Tibial nerve (tissue), 4 donors: ENCODE measurements around the gene CCDC24. TPM values are rescaled to one million over a fixed set of nuclear protein-coding genes. Genes with fewer than 3 reads are reported as not detected.

ENCODE experiments used
- DNase-seq, 2 donors: peaks; one replicate each; pipeline ENCODE4 v3.0.0-alpha.2; 2019; ENCODE audit warnings: low spot score in 2 of 2
- H3K27ac ChIP-seq, 4 donors: fragments of 200-600 bp; sonication (generic) in 3 of 4; one replicate each; pipeline ENCODE4 v1.5.1; 2017 to 2019; ENCODE audit warnings: mild to moderate bottlenecking in 1 of 4
- H3K27me3 ChIP-seq, 2 donors: fragments of 200-600 bp; sonication (generic) in 1 of 2; one replicate each; pipeline versions ENCODE4 v1.5.1 to v1.6.0; 2017 to 2019
- H3K36me3 ChIP-seq, 3 donors: fragments of 200-600 bp; sonication (generic); one replicate each; pipeline ENCODE4 v1.5.1; 2018 to 2019
- H3K4me1 ChIP-seq, 4 donors: fragments of 200-600 bp; sonication (generic) in 3 of 4; one replicate each; pipeline ENCODE4 v1.5.1; 2017 to 2019
- H3K4me3 ChIP-seq, 4 donors: fragments of 200-600 bp; sonication (generic) in 3 of 4; one replicate each; pipeline ENCODE4 v1.5.1; 2017 to 2019; ENCODE audit warnings: mild to moderate bottlenecking in 1 of 4, moderate library complexity in 1 of 4
- H3K9me3 ChIP-seq, 4 donors: fragments of 200-600 bp; sonication (generic) in 3 of 4; one replicate each; pipeline ENCODE4 v1.5.1; 2017 to 2019
- CTCF ChIP-seq, 5 experiments: fragments of 200-600 bp in 3 of 5; fragments of 450-650 bp in 2 of 5; sonication (generic) in 3 of 5; IDR thresholded peaks; one replicate each; pipeline ENCODE4 v1.5.1; 2016 to 2019; ENCODE audit warnings: antibody characterized with exemption in 5 of 5, mild to moderate bottlenecking in 3 of 5, moderate library complexity in 2 of 5
- EP300 ChIP-seq, 2 donors: sonication (generic); formaldehyde crosslinking; IDR thresholded peaks; one replicate each; pipeline ENCODE4 v1.6.1; 2017; ENCODE audit warnings: antibody characterized with exemption in 2 of 2, mild to moderate bottlenecking in 1 of 2
- POLR2A ChIP-seq, 2 donors: fragments of 450-650 bp; IDR thresholded peaks; one replicate each; pipeline ENCODE4 v1.6.1; 2017; ENCODE audit warnings: antibody characterized with exemption in 2 of 2, mild to moderate bottlenecking in 2 of 2, moderate library complexity in 2 of 2
- WGBS, 2 donors: methylation state at CpG; one replicate each; pipeline ENCODE4 v1.1.5; 2018; 5-methylcytosine and 5-hydroxymethylcytosine counted together
- total RNA-seq, 4 donors: library from RNA; depleted of rRNA; stranded (reverse); fragments of >200 nt; gene quantifications; one replicate each; pipeline ENCODE4 v1.1.0, GENCODE V29; 2016

The CCDC24 gene
- total RNA-seq, 4 donors from 2014 or later = 5.4 to 18.8 (median 8.9) TPM

GRCh38 chr1:43996733-43997115 is 5.3 kb downstream of the CCDC24 start:
- no peak for DNase-seq
- Histone ChIP-seq H3K4me3 (no peak overlapping the region), H3K27me3 (no peaks in the 10 kb centered on the region), H3K27ac (peak overlapping the region in 1 of 4 donors; percentile 27), H3K36me3 (peaks cover 0 to 15% (median 0%) of the 10 kb centered on the region in 3 donors), H3K4me1 (peaks cover 0 to 29% (median 9%) of the 10 kb centered on the region in 4 donors), H3K9me3 (no peaks in the 10 kb centered on the region)
- TF ChIP-seq POLR2A (IDR thresholded peaks at IDR 0.05) = no peak
- WGBS, 2 donors = 49 to 54% methylated on average over 6 of the region's 6 CpGs

GRCh38 chr1:43997295-43997999 is 6.0 kb downstream of the CCDC24 start:
- no peak for TF ChIP-seq POLR2A (IDR thresholded peaks at IDR 0.05)
- no peak for TF ChIP-seq EP300 (IDR thresholded peaks at IDR 0.05)
- no peak for DNase-seq
- 82 to 85% methylated on average over 13 to 19 of the region's 22 CpGs for WGBS, 2 donors
- Histone ChIP-seq H3K27ac (no peak overlapping the region), H3K4me3 (no peak overlapping the region), H3K9me3 (no peaks in the 10 kb centered on the region), H3K27me3 (no peaks in the 10 kb centered on the region), H3K4me1 (peaks cover 0 to 22% (median 6%) of the 10 kb centered on the region in 4 donors), H3K36me3 (peaks cover 0 to 22% (median 0%) of the 10 kb centered on the region in 3 donors)

DNA sequence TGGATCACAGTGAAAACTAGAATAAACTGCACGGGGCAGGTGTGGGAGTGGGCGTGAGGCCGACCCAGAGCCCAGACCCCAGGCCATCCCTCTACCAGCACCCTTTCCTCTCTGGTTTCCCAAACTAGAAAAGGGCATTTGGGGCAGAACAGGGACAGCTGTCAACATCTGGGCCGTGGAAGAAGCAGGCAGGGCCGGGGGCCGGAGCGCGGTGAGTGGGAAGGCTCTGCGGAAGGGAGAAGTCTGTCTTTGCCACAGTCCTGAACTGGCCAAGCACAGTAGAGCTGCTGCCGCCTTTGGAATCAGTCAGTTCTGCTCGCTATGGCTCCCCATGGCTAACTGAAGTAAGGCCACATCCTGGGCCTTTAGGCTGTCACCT is 6.6 kb downstream of the CCDC24 start:
- Histone ChIP-seq H3K4me1 (peaks cover 0 to 19% (median 5%) of the 10 kb centered on the region in 4 donors), H3K27ac (no peak overlapping the region), H3K9me3 (no peaks in the 10 kb centered on the region), H3K4me3 (no peak overlapping the region), H3K27me3 (no peaks in the 10 kb centered on the region), H3K36me3 (peaks cover 0 to 23% (median 0%) of the 10 kb centered on the region in 3 donors)
- TF ChIP-seq CTCF (IDR thresholded peaks at IDR 0.05) (no peak), POLR2A (IDR thresholded peaks at IDR 0.05) (no peak), EP300 (IDR thresholded peaks at IDR 0.05) (no peak)
- no peak for DNase-seq
- WGBS, 2 donors = 83 to 85% methylated on average over 11 of the region's 11 CpGs

DNA sequence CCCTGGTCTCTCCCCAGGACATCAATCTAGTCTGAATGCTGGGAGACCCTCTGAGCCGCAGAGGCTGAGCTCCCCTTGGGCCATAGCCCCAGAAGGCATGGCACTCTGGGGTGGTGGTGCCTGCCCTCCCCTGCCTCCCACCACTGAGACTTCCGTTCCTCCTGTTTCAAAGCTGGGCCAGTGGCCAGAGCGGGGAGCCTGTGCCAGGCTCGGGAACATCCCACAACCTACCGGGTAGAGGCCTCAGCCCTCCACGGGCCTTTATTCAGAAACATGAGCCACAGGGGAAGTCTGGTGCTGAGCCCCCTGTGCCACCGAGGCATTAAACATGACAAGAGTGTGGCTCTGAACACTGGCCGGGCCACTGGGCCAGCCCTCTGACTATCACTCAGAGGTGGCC is 8.1 kb downstream of the CCDC24 start:
- 73 to 81% methylated on average over 7 to 8 of the region's 8 CpGs for WGBS, 2 donors
- TF ChIP-seq CTCF (IDR thresholded peaks at IDR 0.05) = no peak
- TF ChIP-seq EP300 (IDR thresholded peaks at IDR 0.05) = no peak
- no peak for TF ChIP-seq POLR2A (IDR thresholded peaks at IDR 0.05)
- no peak overlapping the region for H3K4me3 ChIP-seq
- no peak for DNase-seq
- H3K4me1 ChIP-seq = peaks cover 0 to 19% (median 5%) of the 10 kb centered on the region in 4 donors
- peaks cover 0 to 23% (median 0%) of the 10 kb centered on the region in 3 donors for H3K36me3 ChIP-seq
- H3K27ac ChIP-seq = no peak overlapping the region
- no peaks in the 10 kb centered on the region for H3K9me3 ChIP-seq
- no peaks in the 10 kb centered on the region for H3K27me3 ChIP-seq

DNA sequence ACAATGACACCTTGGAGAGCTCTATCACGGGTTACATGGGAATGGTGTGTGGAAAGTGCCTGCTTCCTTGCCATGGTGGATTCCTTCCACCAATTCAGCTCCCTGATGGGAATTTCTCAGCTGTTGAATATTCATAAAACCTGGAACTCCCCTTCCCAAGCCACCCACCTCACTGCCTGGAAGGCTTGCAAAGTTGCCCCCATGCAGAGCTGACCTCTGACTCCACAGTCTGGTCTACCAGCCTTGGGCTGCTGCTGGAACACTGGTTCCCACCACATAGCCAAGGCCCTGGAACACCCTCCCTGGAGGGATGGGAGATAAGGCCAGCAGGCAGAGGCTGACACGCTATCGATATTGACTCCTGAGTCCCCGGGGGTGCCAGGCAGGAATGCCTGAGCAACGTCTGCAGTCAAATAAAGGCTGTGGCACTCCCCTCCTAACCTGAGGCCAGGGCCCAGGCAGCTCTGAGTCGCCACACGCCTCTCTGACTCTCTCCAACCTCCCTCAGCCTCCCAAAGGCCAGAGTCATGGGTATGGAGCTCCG is 8.8 kb downstream of the CCDC24 start:
- Histone ChIP-seq H3K4me1 (peaks cover 0 to 19% (median 5%) of the 10 kb centered on the region in 4 donors), H3K4me3 (no peak overlapping the region), H3K27me3 (no peaks in the 10 kb centered on the region), H3K9me3 (no peaks in the 10 kb centered on the region), H3K27ac (no peak overlapping the region), H3K36me3 (peaks cover 0 to 23% (median 0%) of the 10 kb centered on the region in 3 donors)
- 83 to 94% methylated on average over 7 to 8 of the region's 8 CpGs for WGBS, 2 donors
- no peak for DNase-seq
- TF ChIP-seq POLR2A (IDR thresholded peaks at IDR 0.05) (no peak), EP300 (IDR thresholded peaks at IDR 0.05) (no peak)

DNA sequence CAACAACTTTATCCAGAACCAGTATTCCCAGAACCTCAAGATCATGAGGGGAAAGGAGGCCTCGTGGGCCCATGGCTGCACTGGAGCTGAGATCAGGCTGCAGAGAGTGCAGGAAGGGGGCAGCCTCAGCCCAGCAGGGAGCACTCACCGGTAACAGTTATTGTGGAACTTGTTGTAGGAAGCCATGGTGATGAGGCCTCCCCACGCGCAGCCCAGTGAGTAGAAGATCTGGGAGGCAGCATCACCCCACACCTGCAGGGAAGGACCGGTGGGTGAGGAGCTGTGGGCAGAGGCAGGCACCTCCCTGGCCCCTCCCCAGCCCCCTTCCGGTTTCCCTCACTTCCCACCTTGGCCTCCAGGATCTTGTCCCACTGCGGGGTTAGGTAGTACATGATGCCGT is 10.8 kb downstream of the CCDC24 start:
- H3K4me3 ChIP-seq = no peak overlapping the region
- TF ChIP-seq EP300 (IDR thresholded peaks at IDR 0.05) = no peak
- TF ChIP-seq CTCF (IDR thresholded peaks at IDR 0.05) = no peak
- no peak for TF ChIP-seq POLR2A (IDR thresholded peaks at IDR 0.05)
- H3K9me3 ChIP-seq = no peaks in the 10 kb centered on the region
- no peaks in the 10 kb centered on the region for H3K27me3 ChIP-seq
- DNase-seq = no peak
- H3K36me3 ChIP-seq = peaks cover 0 to 23% (median 0%) of the 10 kb centered on the region in 3 donors
- H3K27ac ChIP-seq = no peak overlapping the region
- 84 to 85% methylated on average over 7 to 8 of the region's 8 CpGs for WGBS, 2 donors
- peaks cover 0 to 17% (median 0%) of the 10 kb centered on the region in 4 donors for H3K4me1 ChIP-seq
